A549 (cell line): ENCODE measurements around the gene CEP85L. TPM values are rescaled to one million over a fixed set of nuclear protein-coding genes. Genes with fewer than 3 reads are reported as not detected.

Experiments
- ATAC-seq, 2 experiments: fragments of 200-7000 bp in 1 of 2; fragments of >200 bp in 1 of 2; cut with Nextera tagmentation in 1 of 2; cut with Tn5 transposase in 1 of 2; 3 replicates each; pipeline versions ENCODE4 v1.8.0 to v1.9.1; 2018 to 2020; ENCODE audit warnings: mild to moderate bottlenecking in 1 of 2, moderate library complexity in 1 of 2
- CTCF ChIA-PET: fragments of 300-600 bp; sonication (Branson Sonifier 250); formaldehyde crosslinking; extraction: SDS; loops from one replicate; lab custom pipeline; 2021; ENCODE audit warnings: antibody characterized with exemption, inconsistent platforms; lab: Yijun Ruan, JAX
- POLR2A ChIA-PET: fragments of 350-600 bp; formaldehyde crosslinking; extraction: SDS; loops from one replicate; lab custom pipeline; 2021; ENCODE audit warnings: antibody characterized with exemption, inconsistent platforms; lab: Yijun Ruan, JAX
- DNase-seq, 2 experiments: peaks; one replicate each; pipeline versions ENCODE4 v3.0.0 to v3.0.0-alpha.2; 2011 to 2016; ENCODE audit warnings: low read depth in 1 of 2, low spot score in 1 of 2
- FAIRE-seq: peaks from 2 replicates; lab custom pipeline; 2011; peaks lifted over from hg19 to GRCh38; lab: Jason Lieb, UNC
- H3K27ac ChIP-seq, 2 experiments: fragments of >200 bp; sonication (Bioruptor Twin); formaldehyde crosslinking; 3 replicates each; pipeline ENCODE4 v1.5.1; 2016 to 2017
- H3K4me1 ChIP-seq: fragments of >200 bp; sonication (Bioruptor Twin); formaldehyde crosslinking; 3 replicates; pipeline ENCODE4 v1.6.1; 2016
- H3K4me2 ChIP-seq: fragments of >200 bp; sonication (Bioruptor Twin); formaldehyde crosslinking; 3 replicates; pipeline ENCODE4 v1.6.1; 2016
- H3K4me3 ChIP-seq: fragments of >200 bp; sonication (Bioruptor Twin); formaldehyde crosslinking; 3 replicates; pipeline ENCODE4 v1.5.1; 2016
- H3K9me3 ChIP-seq: fragments of >200 bp; sonication (Bioruptor Twin); formaldehyde crosslinking; 3 replicates; pipeline ENCODE4 v1.6.1; 2016
- ATOH8 ChIP-seq: fragments of 250-450 bp; sonication (Bioruptor Pico); IDR thresholded peaks from 2 replicates; pipeline ENCODE4 v1.5.0; 2020; ENCODE audit warnings: low read depth, mild to moderate bottlenecking, moderate library complexity
- CHD2 ChIP-seq: fragments of 150-350 bp; IDR thresholded peaks from 2 replicates; pipeline ENCODE4 v1.6.1; 2014; ENCODE audit warnings: low read length; ENCODE audit not compliant: partially characterized antibody
- EHF ChIP-seq: fragments of 250-450 bp; sonication (Bioruptor Pico); IDR thresholded peaks from 2 replicates; pipeline ENCODE4 v1.5.0; 2020; ENCODE audit warnings: mild to moderate bottlenecking
- EHMT2 ChIP-seq: fragments of 200-600 bp; sonication (generic); IDR thresholded peaks from 2 replicates; pipeline ENCODE4 v1.6.1; 2016; ENCODE audit warnings: antibody characterized with exemption, low read depth, mild to moderate bottlenecking, moderate library complexity
- ELK1 ChIP-seq: fragments of 150-350 bp; IDR thresholded peaks from 2 replicates; pipeline ENCODE4 v1.6.1; 2014; ENCODE audit warnings: low read depth, mild to moderate bottlenecking, low read length
- ESRRA ChIP-seq: fragments of 150-350 bp; IDR thresholded peaks from 2 replicates; pipeline ENCODE4 v1.6.1; 2014; ENCODE audit warnings: mild to moderate bottlenecking, low read length, borderline replicate concordance
- FOSL2 ChIP-seq, 2 experiments: fragments of 450-650 bp in 1 of 2; fragments of >200 bp in 1 of 2; sonication (Bioruptor Twin) in 1 of 2; formaldehyde crosslinking; IDR thresholded peaks; 2 replicates each; pipeline versions ENCODE4 v1.5.0 to v1.6.1; 2016 to 2020; ENCODE audit warnings: mild to moderate bottlenecking in 1 of 2, moderate library complexity in 1 of 2
- FOXS1 ChIP-seq: fragments of 250-450 bp; sonication (Bioruptor Pico); IDR thresholded peaks from 2 replicates; pipeline ENCODE4 v1.5.0; 2020; ENCODE audit warnings: mild to moderate bottlenecking, moderate library complexity
- GATA3 ChIP-seq: IDR thresholded peaks from 2 replicates; pipeline ENCODE4 v1.6.1; 2012; ENCODE audit warnings: borderline replicate concordance
- HDAC2 ChIP-seq: fragments of 200-600 bp; sonication (generic); IDR thresholded peaks from 2 replicates; pipeline ENCODE4 v1.6.1; 2016
- HES2 ChIP-seq: fragments of >200 bp; sonication (Bioruptor Twin); formaldehyde crosslinking; IDR thresholded peaks from 2 replicates; pipeline ENCODE4 v1.6.1; 2016
- HOXA7 ChIP-seq: fragments of 250-450 bp; sonication (Bioruptor Pico); IDR thresholded peaks from 2 replicates; pipeline ENCODE4 v1.5.0; 2020; ENCODE audit warnings: mild to moderate bottlenecking, moderate library complexity
- HOXB13 ChIP-seq: fragments of 250-450 bp; sonication (Bioruptor Pico); IDR thresholded peaks from 2 replicates; pipeline ENCODE4 v1.5.0; 2020; ENCODE audit warnings: low read depth, mild to moderate bottlenecking, moderate library complexity
- HOXB5 ChIP-seq: fragments of 250-450 bp; sonication (Bioruptor Pico); IDR thresholded peaks from 2 replicates; pipeline ENCODE4 v1.5.0; 2020; ENCODE audit warnings: mild to moderate bottlenecking, moderate library complexity
- JUN ChIP-seq, 2 experiments: fragments of >200 bp; sonication (Bioruptor Twin); formaldehyde crosslinking; IDR thresholded peaks; 2 replicates in 1 of 2; 3 replicates in 1 of 2; pipeline ENCODE4 v1.6.1; 2016 to 2017
- MAX ChIP-seq: IDR thresholded peaks from 2 replicates; pipeline ENCODE4 v1.6.1; 2012
- MAZ ChIP-seq: fragments of 150-350 bp; IDR thresholded peaks from 2 replicates; pipeline ENCODE4 v1.6.1; 2014; ENCODE audit warnings: antibody characterized with exemption, low read depth, low read length, borderline replicate concordance
- MYC ChIP-seq: IDR thresholded peaks from 2 replicates; pipeline ENCODE4 v1.6.1; 2012; ENCODE audit warnings: mild to moderate bottlenecking, inconsistent platforms, low read length, improper control_type of control experiment, borderline replicate concordance
- RAD21 ChIP-seq, 2 experiments: fragments of >200 bp in 1 of 2; sonication (Bioruptor Twin) in 1 of 2; formaldehyde crosslinking in 1 of 2; IDR thresholded peaks in 1 of 2; conservative IDR thresholded peaks in 1 of 2; 2 replicates in 1 of 2; 3 replicates in 1 of 2; pipeline ENCODE4 v1.6.1; 2012 to 2018; ENCODE audit warnings: inconsistent platforms in 1 of 2
- RARB ChIP-seq: fragments of 250-450 bp; sonication (Bioruptor Pico); IDR thresholded peaks from 2 replicates; pipeline ENCODE4 v1.8.0; 2021; ENCODE audit warnings: mild to moderate bottlenecking, moderate library complexity
- RCOR1 ChIP-seq: fragments of 150-350 bp; IDR thresholded peaks from 2 replicates; pipeline ENCODE4 v1.6.1; 2014; ENCODE audit warnings: antibody characterized with exemption, low read length, low read depth
- REST ChIP-seq: fragments of 200-600 bp; sonication (generic); IDR thresholded peaks from 2 replicates; pipeline ENCODE4 v1.6.1; 2016; ENCODE audit warnings: antibody characterized with exemption, mild to moderate bottlenecking, moderate library complexity
- RFX5 ChIP-seq: fragments of 450-650 bp; IDR thresholded peaks from 2 replicates; pipeline ENCODE4 v1.7.1; 2014; ENCODE audit warnings: antibody characterized with exemption, mild to moderate bottlenecking, moderate library complexity
- SMC3 ChIP-seq: fragments of >200 bp; sonication (Bioruptor Twin); formaldehyde crosslinking; IDR thresholded peaks from 3 replicates; pipeline ENCODE4 v1.6.1; 2018; ENCODE audit warnings: inconsistent platforms
- TP53 ChIP-seq: fragments of 250-450 bp; sonication (Bioruptor Pico); IDR thresholded peaks from 2 replicates; pipeline ENCODE4 v1.5.0; 2021; ENCODE audit warnings: mild to moderate bottlenecking, moderate library complexity
- USF2 ChIP-seq: fragments of 450-650 bp; IDR thresholded peaks from 2 replicates; pipeline ENCODE4 v1.6.1; 2014; ENCODE audit warnings: antibody characterized with exemption
- ZFP36 ChIP-seq: fragments of 450-650 bp; IDR thresholded peaks from 2 replicates; pipeline ENCODE4 v1.6.1; 2014; ENCODE audit warnings: borderline replicate concordance; ENCODE audit not compliant: partially characterized antibody
- WGBS: methylation state at CpG from one replicate; pipeline ENCODE4 v1.1.6; 2017; ENCODE audit errors: missing lambda C conversion rate; 5-methylcytosine and 5-hydroxymethylcytosine counted together
- polyA plus RNA-seq, 4 experiments: library from polyadenylated mRNA; depleted of rRNA in 3 of 4; stranded (reverse); fragments of >200 nt; fragmentation: RNase III in 1 of 4; extraction: RNeasy Plus Mini Kit Qiagen cat#74134 plus additional on column Dnase treatment in 1 of 4; gene quantifications; 2 replicates in 3 of 4; 3 replicates in 1 of 4; pipeline ENCODE4 v1.2.3, GENCODE V29; 2011 to 2017

CEP85L gene
- polyA plus RNA-seq, 2 of the 4 experiments (the other 2 are of a cell fraction) = 1.3 to 3.4 TPM

GRCh38 chr6:118632359-118632758, 19.0 kb downstream of the CEP85L start:
- ATAC-seq (no peak), DNase-seq (no peak), FAIRE-seq (no peak)
- H3K4me1 ChIP-seq = no peaks in the 10 kb centered on the region
- no peaks in the 10 kb centered on the region for H3K9me3 ChIP-seq
- POLR2A ChIA-PET = no interaction called here
- H3K27ac ChIP-seq = no peak overlapping the region
- WGBS = 78% methylated on average over 2 of the region's 2 CpGs
- no peak for TF ChIP-seq HOXB5 (CRISPR knock-in tag)
- TF ChIP-seq REST = no peak
- TF ChIP-seq ZFP36 = no peak
- TF ChIP-seq MYC = no peak
- TF ChIP-seq HES2 = no peak
- TF ChIP-seq HOXB13 (CRISPR knock-in tag) = no peak
- no peak for TF ChIP-seq HOXA7
- no peak for TF ChIP-seq RFX5
- no peak for TF ChIP-seq USF2
- CTCF ChIA-PET = interaction anchor here (1.5 kb wide), 1 partner anchor 14 kb away, joined by 3 read pairs; no protein-coding TSS in a partner anchor
- H3K4me3 ChIP-seq = no peak overlapping the region
- no peak overlapping the region for H3K4me2 ChIP-seq

GRCh38 chr6:118630923-118631322, 20.5 kb downstream of the CEP85L start:
- POLR2A ChIA-PET = no interaction called here
- CTCF ChIA-PET = no interaction called here
- H3K4me2 ChIP-seq = no peak overlapping the region
- 100% methylated on average over 1 of the region's 1 CpG for WGBS
- FAIRE-seq (no peak), ATAC-seq (no peak), DNase-seq (no peak)
- no peak overlapping the region for H3K4me3 ChIP-seq
- no peak overlapping the region for H3K27ac ChIP-seq
- H3K4me1 ChIP-seq = no peaks in the 10 kb centered on the region
- TF ChIP-seq ATOH8 (CRISPR knock-in tag) (no peak), HDAC2 (no peak), RARB (CRISPR knock-in tag) (no peak)
- TF ChIP-seq, all 56 proteins: peak for 0
- H3K9me3 ChIP-seq = no peaks in the 10 kb centered on the region

GRCh38 chr6:118630067-118630466, 21.3 kb downstream of the CEP85L start:
- Histone ChIP-seq H3K4me3 (no peak overlapping the region), H3K9me3 (no peaks in the 10 kb centered on the region), H3K27ac (no peak overlapping the region), H3K4me1 (no peaks in the 10 kb centered on the region), H3K4me2 (no peak overlapping the region)
- no peak for ATAC-seq
- no peak for DNase-seq
- no peak for FAIRE-seq
- TF ChIP-seq EHMT2 (no peak), MAZ (no peak), MYC (no peak), FOXS1 (no peak), EHF (CRISPR knock-in tag) (no peak), ELK1 (no peak), RAD21 (conservative IDR thresholded peaks at IDR 0.05 in 1 of 2, IDR thresholded peaks at IDR 0.05 in 1 of 2) (no peak), FOSL2 (IDR thresholded peaks at IDR 0.05) (no peak), FOSL2 (CRISPR knock-in tag; IDR thresholded peaks at IDR 0.05) (no peak), USF2 (no peak), SMC3 (no peak), TP53 (no peak), ESRRA (no peak), GATA3 (no peak), RCOR1 (no peak), MAX (no peak), RARB (CRISPR knock-in tag) (no peak), JUN (IDR thresholded peaks at IDR 0.05) (no peak), CHD2 (no peak)
- ChIA-PET CTCF (no interaction called here), POLR2A (no interaction called here)
- 82% methylated on average over 1 of the region's 1 CpG for WGBS
